NCI-H446 treated with DMSO at 0.1 percent for 48 hours (cell line): ENCODE data around the gene PLA2G4D.

Experiments
- DNase-seq: peaks from one replicate; lab custom pipeline; 2025; lab: John Stamatoyannopoulos, UW

Gene PLA2G4D

GRCh38 chr15:42072141-42072685 is 22.1 kb downstream of the PLA2G4D start:
- no peak for DNase-seq

- no peak for DNase-seq
Observed at GRCh38 chr15:42071717-42072116, 22.6 kb downstream of the PLA2G4D start.

- no peak for DNase-seq
Observed at GRCh38 chr15:42070976-42071350, 23.4 kb downstream of the PLA2G4D start.

GRCh38 chr15:42070279-42070975 is 23.9 kb downstream of the PLA2G4D start:
- DNase-seq = no peak

- DNase-seq = no peak
Observed at GRCh38 chr15:42069496-42070278, 24.7 kb downstream of the PLA2G4D start.

- DNase-seq = no peak
Observed at GRCh38 chr15:42069025-42069424, 25.3 kb downstream of the PLA2G4D start.

GRCh38 chr15:42068601-42069000 is 25.8 kb downstream of the PLA2G4D start:
- DNase-seq = no peak

- no peak for DNase-seq
Observed at GRCh38 chr15:42066764-42067415, 27.5 kb downstream of the PLA2G4D start.

- DNase-seq = no peak
Observed at GRCh38 chr15:42065468-42065867, 28.9 kb downstream of the PLA2G4D start.

GRCh38 chr15:42065033-42065432 is 29.3 kb downstream of the PLA2G4D start:
- DNase-seq = no peak

- no peak for DNase-seq
Observed at GRCh38 chr15:42064271-42064670, 30.1 kb downstream of the PLA2G4D start.

GRCh38 chr15:42063122-42063848 is 31.1 kb downstream of the PLA2G4D start:
- no peak for DNase-seq

GRCh38 chr15:42062284-42062806 is 32.0 kb downstream of the PLA2G4D start:
- no peak for DNase-seq

GRCh38 chr15:42060797-42061196 is 33.6 kb downstream of the PLA2G4D start:
- DNase-seq = no peak

GRCh38 chr15:42060477-42060763 is 33.9 kb downstream of the PLA2G4D start:
- no peak for DNase-seq

GRCh38 chr15:42059661-42060476 is 34.5 kb downstream of the PLA2G4D start:
- DNase-seq = no peak

- no peak for DNase-seq
Observed at GRCh38 chr15:42058791-42059190, 35.6 kb downstream of the PLA2G4D start.

GRCh38 chr15:42057799-42058646 is 36.3 kb downstream of the PLA2G4D start:
- DNase-seq = no peak

GRCh38 chr15:42056934-42057798 is 37.2 kb downstream of the PLA2G4D start:
- DNase-seq = no peak
